Neural crest cell (in vitro differentiated cells): ENCODE data around the gene DDX10. TPM values are rescaled to one million over a fixed set of nuclear protein-coding genes. Genes with fewer than 3 reads are reported as not detected.

Source experiments
- DNase-seq: peaks from one replicate; pipeline ENCODE4 v3.0.0; 2021; ENCODE audit warnings: low read depth, mixed read lengths, low spot score
- H3K27ac Mint-ChIP-seq: one replicate; pipeline ENCODE4 v1.8.0; 2021; ENCODE audit warnings: mild to moderate bottlenecking, mixed read lengths; ENCODE audit not compliant: unreplicated experiment
- H3K27me3 Mint-ChIP-seq: 2 replicates; pipeline ENCODE4 v1.8.0; 2021; ENCODE audit warnings: low read depth, mild to moderate bottlenecking, mixed read lengths
- H3K36me3 Mint-ChIP-seq: 2 replicates; pipeline ENCODE4 v1.8.0; 2021; ENCODE audit warnings: low read depth, mild to moderate bottlenecking, mixed read lengths
- H3K4me1 Mint-ChIP-seq: 2 replicates; pipeline ENCODE4 v1.8.0; 2021; ENCODE audit warnings: mixed read lengths
- H3K4me3 Mint-ChIP-seq: one replicate; pipeline ENCODE4 v1.8.0; 2021; ENCODE audit warnings: mild to moderate bottlenecking, mixed read lengths
- H3K9me3 Mint-ChIP-seq: 2 replicates; pipeline ENCODE4 v1.8.0; 2021; ENCODE audit warnings: mixed read lengths
- CTCF ChIP-seq: fragments of 200-600 bp; sonication (generic); conservative IDR thresholded peaks from 2 replicates; pipeline ENCODE4 v1.5.0; 2021; ENCODE audit warnings: antibody characterized with exemption, mild to moderate bottlenecking
- total RNA-seq: library from RNA; stranded (reverse); gene quantifications from 2 replicates; pipeline ENCODE4 v1.2.1, GENCODE V29; 2021

DDX10 gene
- total RNA-seq, 1 donor from 2014 or later = 38.5 TPM

GRCh38 chr11:108838102-108838791, 173.4 kb downstream of the DDX10 start:
- H3K27me3 Mint-ChIP-seq = no peaks in the 10 kb centered on the region
- no peaks in the 10 kb centered on the region for H3K9me3 Mint-ChIP-seq
- no peaks in the 10 kb centered on the region for H3K4me1 Mint-ChIP-seq
- no peaks in the 10 kb centered on the region for H3K36me3 Mint-ChIP-seq
- DNase-seq = no peak
- H3K4me3 Mint-ChIP-seq = no peak overlapping the region
- H3K27ac Mint-ChIP-seq = no peak overlapping the region
- no peak for TF ChIP-seq CTCF

GRCh38 chr11:108838792-108839105, 173.9 kb downstream of the DDX10 start:
- Mint-ChIP-seq H3K36me3 (no peaks in the 10 kb centered on the region), H3K4me1 (no peaks in the 10 kb centered on the region), H3K27ac (no peak overlapping the region), H3K9me3 (no peaks in the 10 kb centered on the region), H3K4me3 (no peak overlapping the region), H3K27me3 (no peaks in the 10 kb centered on the region)
- DNase-seq = no peak
- TF ChIP-seq CTCF = no peak

GRCh38 chr11:108846009-108846408, 181.1 kb downstream of the DDX10 start:
- no peak for TF ChIP-seq CTCF
- peaks cover 4% of the 10 kb centered on the region for H3K36me3 Mint-ChIP-seq
- no peak overlapping the region for H3K27ac Mint-ChIP-seq
- no peak for DNase-seq
- no peaks in the 10 kb centered on the region for H3K9me3 Mint-ChIP-seq
- H3K4me3 Mint-ChIP-seq = no peak overlapping the region
- no peaks in the 10 kb centered on the region for H3K4me1 Mint-ChIP-seq
- H3K27me3 Mint-ChIP-seq = no peaks in the 10 kb centered on the region

GRCh38 chr11:108847298-108847990, 182.6 kb downstream of the DDX10 start:
- H3K9me3 Mint-ChIP-seq = no peaks in the 10 kb centered on the region
- no peaks in the 10 kb centered on the region for H3K27me3 Mint-ChIP-seq
- H3K4me1 Mint-ChIP-seq = no peaks in the 10 kb centered on the region
- no peak for TF ChIP-seq CTCF
- peaks cover 4% of the 10 kb centered on the region for H3K36me3 Mint-ChIP-seq
- no peak for DNase-seq
- H3K4me3 Mint-ChIP-seq = no peak overlapping the region
- H3K27ac Mint-ChIP-seq = no peak overlapping the region

GRCh38 chr11:108851781-108852180, 186.9 kb downstream of the DDX10 start:
- Mint-ChIP-seq H3K27ac (no peak overlapping the region), H3K36me3 (no peaks in the 10 kb centered on the region), H3K4me3 (no peak overlapping the region), H3K27me3 (no peaks in the 10 kb centered on the region), H3K9me3 (no peaks in the 10 kb centered on the region), H3K4me1 (peaks cover 6% of the 10 kb centered on the region)
- DNase-seq = no peak
- TF ChIP-seq CTCF = no peak
